Inflammatory macrophage treated with lipopolysaccharide for 4 hours (primary cell): Measurements from ENCODE around the gene LINGO1.
A peak's percentile ranks its signal among the peaks of the same experiment; 100 is the strongest.

ENCODE experiments used
- DNase-seq: peaks from one replicate; pipeline ENCODE4 v3.0.0-alpha.2; 2020

Gene LINGO1

GRCh38 chr15:77589839-77590238, 42.9 kb downstream of the LINGO1 start:
- no peak for DNase-seq

- DNase-seq, result no peak
Observed at GRCh38 chr15:77588126-77588525, 44.6 kb downstream of the LINGO1 start.

- DNase-seq, result no peak
Observed at GRCh38 chr15:77584691-77585090, 48.0 kb downstream of the LINGO1 start.

GRCh38 chr15:77584201-77584600, 48.5 kb downstream of the LINGO1 start:
- DNase-seq, result no peak

GRCh38 chr15:77582763-77583162, 49.9 kb downstream of the LINGO1 start:
- DNase-seq, result no peak

- no peak for DNase-seq
Observed at GRCh38 chr15:77581896-77582569, 50.7 kb downstream of the LINGO1 start.

GRCh38 chr15:77580996-77581682, 51.6 kb downstream of the LINGO1 start:
- no peak for DNase-seq

- DNase-seq, result no peak
Observed at GRCh38 chr15:77579498-77580188, 53.1 kb downstream of the LINGO1 start.

- no peak for DNase-seq
Observed at GRCh38 chr15:77578641-77579372, 53.9 kb downstream of the LINGO1 start.

- DNase-seq, result no peak
Observed at GRCh38 chr15:77577366-77577950, 55.3 kb downstream of the LINGO1 start.

- DNase-seq, result no peak
Observed at GRCh38 chr15:77576538-77576937, 56.2 kb downstream of the LINGO1 start.

GRCh38 chr15:77575203-77575934, 57.3 kb downstream of the LINGO1 start:
- DNase-seq, result no peak

GRCh38 chr15:77574521-77575202, 58.0 kb downstream of the LINGO1 start:
- no peak for DNase-seq

GRCh38 chr15:77573802-77574201, 58.9 kb downstream of the LINGO1 start:
- no peak for DNase-seq

GRCh38 chr15:77572186-77572585, 60.5 kb downstream of the LINGO1 start:
- no peak for DNase-seq

GRCh38 chr15:77571741-77572140, 61.0 kb downstream of the LINGO1 start:
- no peak for DNase-seq

GRCh38 chr15:77571181-77571580, 61.5 kb downstream of the LINGO1 start:
- DNase-seq, result no peak

- peak; percentile 19 for DNase-seq
Observed at GRCh38 chr15:77569729-77570125, 63.0 kb downstream of the LINGO1 start.

- DNase-seq, result peak; percentile 55
Observed at GRCh38 chr15:77568973-77569728, 63.6 kb downstream of the LINGO1 start.

- no peak for DNase-seq
Observed at GRCh38 chr15:77568014-77568972, 64.4 kb downstream of the LINGO1 start.
